Adrenal gland (tissue), 12 donors: Measurements from ENCODE around the gene ECI1. TPM values are rescaled to one million over a fixed set of nuclear protein-coding genes. Genes with fewer than 3 reads are reported as not detected.

Experiments used
- DNase-seq, 7 donors: peaks; one replicate each; pipeline ENCODE4 v3.0.0-alpha.2; 2019 to 2020
- H3K27ac ChIP-seq, 5 donors: fragments of 200-600 bp; sonication (generic) in 4 of 5; 1 replicate in 3 of 5; 2 replicates in 2 of 5; pipeline versions ENCODE4 v1.5.1 to v1.8.0; 2016 to 2020; ENCODE audit warnings: mild to moderate bottlenecking in 1 of 5
- H3K27me3 ChIP-seq: fragments of 200-600 bp; 2 replicates; pipeline ENCODE4 v1.8.0; 2021
- H3K36me3 ChIP-seq, 2 donors: fragments of 200-600 bp; replicated peaks in 1 of 2; 1 replicate in 1 of 2; 2 replicates in 1 of 2; pipeline versions ENCODE4 v1.5.1 to v1.8.0; 2018 to 2022
- H3K4me1 ChIP-seq, 2 donors: fragments of 200-600 bp; replicated peaks in 1 of 2; 1 replicate in 1 of 2; 2 replicates in 1 of 2; pipeline versions ENCODE4 v1.5.1 to v1.8.0; 2018 to 2021
- H3K4me3 ChIP-seq, 4 donors: fragments of 200-600 bp; sonication (generic) in 3 of 4; one replicate each; pipeline ENCODE4 v1.5.1; 2016 to 2018
- H3K9me3 ChIP-seq, 3 donors: fragments of 200-600 bp; sonication (generic) in 1 of 3; replicated peaks in 1 of 3; 1 replicate in 2 of 3; 2 replicates in 1 of 3; pipeline versions ENCODE4 v1.5.1 to v1.8.0; 2016 to 2021
- CTCF ChIP-seq, 6 experiments: fragments of 450-650 bp in 4 of 6; fragments of 200-600 bp in 2 of 6; sonication (generic) in 1 of 6; IDR thresholded peaks; 1 replicate in 5 of 6; 2 replicates in 1 of 6; pipeline versions ENCODE4 v1.5.1 to v1.8.0; 2016 to 2021; ENCODE audit warnings: antibody characterized with exemption in 6 of 6, mild to moderate bottlenecking in 2 of 6, moderate library complexity in 1 of 6
- POLR2A ChIP-seq, 2 donors: fragments of 450-650 bp; IDR thresholded peaks; one replicate each; pipeline ENCODE4 v1.6.1; 2017; ENCODE audit warnings: antibody characterized with exemption in 2 of 2, mild to moderate bottlenecking in 2 of 2, moderate library complexity in 1 of 2
- WGBS, 4 donors: extraction: QIAGEN DNeasy Blood & Tissue Kit in 2 of 4; methylation state at CpG; one replicate each; pipeline versions ENCODE4 v1.1.5 to v1.1.7; 2013 to 2017; 5-methylcytosine and 5-hydroxymethylcytosine counted together
- intact Hi-C, 2 donors: fragments of 100-400 bp; cut with DNase I; formaldehyde crosslinking; loops; one replicate each; pipeline versions ENCODE4 v1.14.1 to v1.15.0; 2022 to 2023
- polyA plus RNA-seq, 3 donors: library from polyadenylated mRNA; stranded (reverse); fragments of 200-250 nt in 2 of 3; fragments of 350-450 nt in 1 of 3; fragmentation: Illumina TruSeq in 1 of 3; extraction: RNeasy Lipid Tissue Mini Kit (QIAGEN cat#74804) in 1 of 3; gene quantifications; one replicate each; pipeline ENCODE4 v1.2.3, GENCODE V29; 2013 to 2014
- total RNA-seq, 9 donors: library from RNA; depleted of rRNA in 4 of 9; stranded (reverse); fragments of >200 nt in 4 of 9; fragments of 120-200 nt in 1 of 9; fragmentation: NEBNext Ultra II Directional in 1 of 9; extraction: Animal tissue kit (Norgen Biotek cat#: 25700) in 1 of 9; gene quantifications; one replicate each; pipeline versions ENCODE4 v1.1.0 to v1.2.4, GENCODE V29; 2013 to 2023
- donor health status: healthy with polysubstance abuse.
- donor health status: Bipolar disorder and iron deficiency.
- donor health status: DM: yes; HTN: yes; CAD: no.
- donor health status: DM: no; HTN: no; CAD: no.
- donor health status: DM: no; HTN: no; CAD: no.
- donor health status: DM: yes; HTN: yes; CAD: no.

Gene ECI1
- total and polyA plus RNA-seq, 12 donors = 5.8 to 172 (median 63.7) TPM

GRCh38 chr16:2194166-2194834 is 57.1 kb downstream of the ECI1 start:
- H3K36me3 ChIP-seq = no peaks in the 10 kb centered on the region
- peaks cover 14% of the 10 kb centered on the region for H3K27me3 ChIP-seq
- H3K4me3 ChIP-seq = no peak overlapping the region
- peaks cover 0 to 8% of the 10 kb centered on the region in 2 donors for H3K4me1 ChIP-seq
- H3K9me3 ChIP-seq = no peaks in the 10 kb centered on the region
- intact Hi-C loops = no loop called here
- TF ChIP-seq CTCF (IDR thresholded peaks at IDR 0.05) (no peak), POLR2A (IDR thresholded peaks at IDR 0.05) (no peak)
- DNase-seq = peak in 5 of 7 donors; percentile 49 to 75 (median 51)
- no peak overlapping the region for H3K27ac ChIP-seq
- 17 to 30% (median 24%) methylated on average over 8 to 16 of the region's 16 CpGs for WGBS, 4 donors

GRCh38 chr16:2191446-2191706 is 60.0 kb downstream of the ECI1 start:
- 87 to 91% (median 88%) methylated on average over 10 to 11 of the region's 11 CpGs for WGBS, 4 donors
- no peak for TF ChIP-seq POLR2A (IDR thresholded peaks at IDR 0.05)
- TF ChIP-seq CTCF (IDR thresholded peaks at IDR 0.05) = no peak
- no peak overlapping the region for H3K27ac ChIP-seq
- H3K27me3 ChIP-seq = peaks cover 14% of the 10 kb centered on the region
- peaks cover 0 to 8% of the 10 kb centered on the region in 2 donors for H3K4me1 ChIP-seq
- no peaks in the 10 kb centered on the region for H3K9me3 ChIP-seq
- no peak overlapping the region for H3K4me3 ChIP-seq
- intact Hi-C loops = no loop called here
- DNase-seq = no peak
- H3K36me3 ChIP-seq = no peaks in the 10 kb centered on the region

- no peak for DNase-seq
- 65 to 85% (median 79%) methylated on average over 5 to 25 of the region's 25 CpGs for WGBS, 4 donors
- Histone ChIP-seq H3K4me3 (no peak overlapping the region), H3K27me3 (peaks cover 13% of the 10 kb centered on the region), H3K27ac (no peak overlapping the region), H3K4me1 (peaks cover 0 to 6% of the 10 kb centered on the region in 2 donors), H3K36me3 (no peaks in the 10 kb centered on the region), H3K9me3 (no peaks in the 10 kb centered on the region)
- TF ChIP-seq POLR2A (IDR thresholded peaks at IDR 0.05) (no peak), CTCF (IDR thresholded peaks at IDR 0.05) (no peak)
- intact Hi-C loops = no loop called here
Observed at GRCh38 chr16:2190659-2191445, 60.5 kb downstream of the ECI1 start.

- 66 to 76% (median 68%) methylated on average over 9 to 24 of the region's 24 CpGs for WGBS, 4 donors
- intact Hi-C loops = no loop called here
- Histone ChIP-seq H3K36me3 (no peaks in the 10 kb centered on the region), H3K4me1 (no peaks in the 10 kb centered on the region), H3K4me3 (no peak overlapping the region), H3K9me3 (no peaks in the 10 kb centered on the region), H3K27me3 (peaks cover 5% of the 10 kb centered on the region), H3K27ac (no peak overlapping the region)
- no peak for DNase-seq
- no peak for TF ChIP-seq CTCF (IDR thresholded peaks at IDR 0.05)
Observed at GRCh38 chr16:2190002-2190658, 61.3 kb downstream of the ECI1 start.
